IMR-90 (cell line): ENCODE results near the gene ACIN1. TPM values are rescaled to one million over a fixed set of nuclear protein-coding genes. Genes with fewer than 3 reads are reported as not detected.

Source experiments
- ATAC-seq: fragments of 200-7000 bp; cut with Tn5 transposase; 2 replicates; pipeline ENCODE4 v1.9.1; 2020; ENCODE audit warnings: low read depth, mild to moderate bottlenecking, moderate library complexity
- BruUV-seq: library from RNA; stranded (reverse); fragments of 400-500 nt; replicated peaks from 2 replicates; lab custom pipeline; 2021; lab: Mats Ljungman, UMichigan
- CTCF ChIA-PET: fragments of 300-600 bp; formaldehyde crosslinking; extraction: SDS; loops from one replicate; lab custom pipeline; 2021; ENCODE audit warnings: antibody characterized with exemption; lab: Yijun Ruan, JAX
- POLR2A ChIA-PET: fragments of 300-600 bp; sonication (Branson Sonifier 250); formaldehyde crosslinking; loops from one replicate; lab custom pipeline; 2022; ENCODE audit warnings: antibody characterized with exemption; ENCODE audit not compliant: unreplicated experiment; lab: Charles Lee
- DNase-seq: peaks from one replicate; pipeline ENCODE4 v3.0.0; 2013
- H2AFZ ChIP-seq: replicated peaks from 2 replicates; pipeline ENCODE3; 2013; ENCODE audit warnings: low read length, mild to moderate bottlenecking; ENCODE audit not compliant: poor library complexity
- H2AK5ac ChIP-seq: 2 replicates; pipeline ENCODE4 v1.6.1; 2013; ENCODE audit warnings: low read depth, low read length, inconsistent platforms
- H2AK9ac ChIP-seq: replicated peaks from 2 replicates; pipeline ENCODE3; 2013; ENCODE audit warnings: mild to moderate bottlenecking, low read depth, low read length, moderate library complexity; ENCODE audit not compliant: poor library complexity
- H2BK120ac ChIP-seq: 2 replicates; pipeline ENCODE4 v1.6.1; 2013; ENCODE audit warnings: low read depth, low read length, inconsistent platforms
- H2BK15ac ChIP-seq: 3 replicates; pipeline ENCODE4 v1.6.1; 2013; ENCODE audit warnings: low read depth, low read length, inconsistent platforms
- H2BK20ac ChIP-seq: 2 replicates; pipeline ENCODE4 v1.6.1; 2013; ENCODE audit warnings: low read depth, mild to moderate bottlenecking, inconsistent platforms, low read length, moderate library complexity
- H2BK5ac ChIP-seq: 2 replicates; pipeline ENCODE4 v1.6.1; 2013; ENCODE audit warnings: mild to moderate bottlenecking, low read depth, low read length, inconsistent platforms; ENCODE audit not compliant: poor library complexity, severe bottlenecking
- H3K14ac ChIP-seq: replicated peaks from 2 replicates; pipeline ENCODE4 v1.6.1; 2013; ENCODE audit warnings: low read depth, low read length, inconsistent platforms
- H3K18ac ChIP-seq: 2 replicates; pipeline ENCODE4 v1.6.1; 2013; ENCODE audit warnings: low read depth, low read length, control low read depth
- H3K23ac ChIP-seq: 2 replicates; pipeline ENCODE4 v1.6.1; 2013; ENCODE audit warnings: low read depth, low read length, inconsistent platforms
- H3K27ac ChIP-seq: 2 replicates; pipeline ENCODE4 v1.5.1; 2013; ENCODE audit warnings: mild to moderate bottlenecking, control low read depth, low read length; ENCODE audit not compliant: insufficient read depth
- H3K27me3 ChIP-seq: 2 replicates; pipeline ENCODE4 v1.6.1; 2013; ENCODE audit warnings: low read length; ENCODE audit not compliant: control insufficient read depth, insufficient read depth
- H3K36me3 ChIP-seq: 2 replicates; pipeline ENCODE4 v1.6.1; 2013; ENCODE audit warnings: low read length, mixed read lengths; ENCODE audit not compliant: control insufficient read depth, insufficient read depth
- H3K4ac ChIP-seq: 2 replicates; pipeline ENCODE4 v1.6.1; 2013; ENCODE audit warnings: low read depth, low read length, inconsistent platforms
- H3K4me1 ChIP-seq: 2 replicates; pipeline ENCODE4 v1.6.1; 2013; ENCODE audit warnings: low read length, mixed read lengths; ENCODE audit not compliant: control insufficient read depth, insufficient read depth
- H3K4me2 ChIP-seq: 2 replicates; pipeline ENCODE4 v1.6.1; 2013; ENCODE audit warnings: low read depth, mild to moderate bottlenecking, control low read depth, low read length, moderate library complexity
- H3K4me3 ChIP-seq: 2 replicates; pipeline ENCODE4 v1.5.1; 2013; ENCODE audit warnings: low read depth, mild to moderate bottlenecking, control low read depth, low read length, moderate library complexity; ENCODE audit not compliant: insufficient read depth
- H3K56ac ChIP-seq: 2 replicates; pipeline ENCODE4 v1.6.1; 2013; ENCODE audit warnings: low read length, inconsistent platforms; ENCODE audit not compliant: insufficient read depth; ENCODE audit errors: extremely low read depth
- H3K79me1 ChIP-seq, 2 experiments: 2 replicates each; pipeline ENCODE4 v1.6.1; 2013; ENCODE audit warnings: low read length in 2 of 2, inconsistent platforms in 1 of 2, low read depth in 1 of 2
- H3K9ac ChIP-seq: 2 replicates; pipeline ENCODE4 v1.6.1; 2013; ENCODE audit warnings: low read depth, low read length, control low read depth
- H3K9me1 ChIP-seq: 2 replicates; pipeline ENCODE4 v1.6.1; 2013; ENCODE audit warnings: low read length, inconsistent platforms; ENCODE audit not compliant: insufficient read depth
- H3K9me3 ChIP-seq: 2 replicates; pipeline ENCODE4 v1.6.1; 2013; ENCODE audit warnings: low read length; ENCODE audit not compliant: control insufficient read depth, insufficient read depth
- H4K20me1 ChIP-seq: 2 replicates; pipeline ENCODE4 v1.6.1; 2013; ENCODE audit warnings: low read length, inconsistent platforms; ENCODE audit not compliant: insufficient read depth
- H4K5ac ChIP-seq: 2 replicates; pipeline ENCODE4 v1.6.1; 2013; ENCODE audit warnings: mild to moderate bottlenecking, low read depth, low read length, control low read depth
- H4K8ac ChIP-seq, 2 experiments: 2 replicates each; pipeline ENCODE4 v1.6.1; 2013; ENCODE audit warnings: low read depth in 2 of 2, low read length in 2 of 2, control low read depth in 1 of 2, inconsistent platforms in 1 of 2
- H4K91ac ChIP-seq: 2 replicates; pipeline ENCODE4 v1.6.1; 2013; ENCODE audit warnings: low read depth, low read length, inconsistent platforms; ENCODE audit not compliant: insufficient read depth
- BHLHE40 ChIP-seq: fragments of 150-350 bp; IDR thresholded peaks from 2 replicates; pipeline ENCODE4 v1.6.1; 2016; ENCODE audit warnings: mild to moderate bottlenecking, low read depth, low read length
- CEBPB ChIP-seq: IDR thresholded peaks from 2 replicates; pipeline ENCODE4 v1.6.1; 2012; ENCODE audit warnings: low read depth, low read length, improper control_type of control experiment
- CHD1 ChIP-seq: IDR thresholded peaks from 2 replicates; pipeline ENCODE4 v1.6.1; 2012; ENCODE audit warnings: low read depth, low read length, improper control_type of control experiment
- FOS ChIP-seq: fragments of 150-350 bp; IDR thresholded peaks from 2 replicates; pipeline ENCODE4 v1.6.1; 2016; ENCODE audit warnings: low read depth, low read length
- MAFK ChIP-seq: IDR thresholded peaks from 2 replicates; pipeline ENCODE4 v1.6.1; 2012; ENCODE audit warnings: low read depth, low read length, improper control_type of control experiment
- MAZ ChIP-seq: IDR thresholded peaks from 2 replicates; pipeline ENCODE4 v1.6.1; 2012; ENCODE audit warnings: low read depth, mild to moderate bottlenecking, low read length, improper control_type of control experiment, moderate library complexity, borderline replicate concordance
- MXI1 ChIP-seq: IDR thresholded peaks from 2 replicates; pipeline ENCODE4 v1.6.1; 2012; ENCODE audit warnings: low read depth, mild to moderate bottlenecking, low read length, moderate library complexity, borderline replicate concordance
- NFE2L2 ChIP-seq: fragments of 150-350 bp; IDR thresholded peaks from 2 replicates; pipeline ENCODE4 v1.6.1; 2016; ENCODE audit warnings: low read depth, mild to moderate bottlenecking, low read length
- POLR2A ChIP-seq: IDR thresholded peaks from 2 replicates; pipeline ENCODE4 v1.6.1; 2012; ENCODE audit warnings: mild to moderate bottlenecking, low read depth, low read length
- RAD21 ChIP-seq: IDR thresholded peaks from 2 replicates; pipeline ENCODE4 v1.6.1; 2012; ENCODE audit warnings: low read length, improper control_type of control experiment
- RCOR1 ChIP-seq: IDR thresholded peaks from 2 replicates; pipeline ENCODE4 v1.6.1; 2012; ENCODE audit warnings: mild to moderate bottlenecking, low read length, improper control_type of control experiment; ENCODE audit not compliant: insufficient replicate concordance
- RFX5 ChIP-seq: IDR thresholded peaks from 2 replicates; pipeline ENCODE4 v1.8.0; 2012; ENCODE audit warnings: low read depth, mild to moderate bottlenecking, low read length, moderate library complexity
- WGBS, 2 experiments: methylation state at CpG; one replicate each; pipeline versions ENCODE4 v1.1.5 to v1.1.7; 2013; ENCODE audit warnings: missing lambda C conversion rate in 2 of 2; ENCODE audit not compliant: insufficient read length in 1 of 2; ENCODE audit errors: extremely low coverage in 2 of 2; 5-methylcytosine and 5-hydroxymethylcytosine counted together
- dilution Hi-C: fragments of 300-500 bp; cut with HindIII; formaldehyde crosslinking; loops from one replicate; pipeline ENCODE4 v1.14.3; 2018; ENCODE audit warnings: low sequenced_read_pairs; ENCODE audit not compliant: unreplicated experiment
- in situ Hi-C: fragments of 300-500 bp; cut with MboI; formaldehyde crosslinking; loops from 3 replicates; pipeline ENCODE4 v1.14.3; 2019; ENCODE audit warnings: low sequenced_read_pairs, inconsistent platforms, mixed read lengths
- intact Hi-C: fragments of 100-400 bp; cut with micrococcal nuclease; formaldehyde crosslinking; loops from 2 replicates; pipeline ENCODE4 v1.10.0; 2022
- polyA plus RNA-seq, 3 experiments: library from polyadenylated mRNA; depleted of rRNA; stranded (reverse); fragments of >200 nt; gene quantifications; 2 replicates each; pipeline ENCODE4 v1.2.3, GENCODE V29; 2012; ENCODE audit warnings: low replicate concordance in 1 of 3
- total RNA-seq: library from RNA; depleted of rRNA; stranded (reverse); fragments of >200 nt; gene quantifications from 2 replicates; pipeline ENCODE4 v1.2.3, GENCODE V29; 2012
- TF ChIP-seq, protein P1 (sequence below): fragments of 150-350 bp; IDR thresholded peaks from 2 replicates; pipeline ENCODE4 v1.6.1; 2017; ENCODE audit warnings: mild to moderate bottlenecking, antibody characterized with exemption, low read length, low read depth
- TF ChIP-seq, protein P2 (sequence below): conservative IDR thresholded peaks from 2 replicates; pipeline ENCODE4 v1.5.1; 2012; ENCODE audit warnings: mild to moderate bottlenecking, low read depth, low read length, improper control_type of control experiment

The ACIN1 gene
- total and polyA plus RNA-seq, 2 of the 4 experiments (the other 2 are of a cell fraction): 73.8 to 185 TPM

DNA sequence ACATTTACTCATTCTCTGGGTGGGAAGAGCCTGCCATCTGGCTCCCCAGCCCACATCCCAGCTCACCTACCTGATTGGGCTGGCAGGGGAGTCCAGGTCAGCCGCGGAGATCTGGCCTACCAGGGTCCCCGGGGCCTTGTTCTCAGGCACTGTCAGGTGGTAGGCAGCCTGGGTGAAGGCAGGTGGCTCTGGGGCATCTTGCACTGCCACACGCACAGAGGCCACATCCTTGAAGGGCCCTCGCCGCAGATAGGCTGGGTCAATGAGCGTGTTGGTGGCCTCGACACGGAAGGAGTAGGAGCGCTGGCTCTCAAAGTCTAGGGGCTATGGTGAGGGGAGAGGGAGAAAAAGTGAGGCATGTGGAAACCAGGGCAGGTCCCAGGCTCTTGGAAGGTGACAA, 41.5 kb downstream of the ACIN1 start:
- H3K4me1 ChIP-seq: peaks cover 11% of the 10 kb centered on the region; the same call in 1 of the 2 replicates
- no peak overlapping the region for H3K23ac ChIP-seq
- H2BK120ac ChIP-seq: no peak overlapping the region
- H3K4ac ChIP-seq: no peak overlapping the region
- H3K9me1 ChIP-seq: no peaks in the 10 kb centered on the region
- H3K4me2 ChIP-seq: no peak overlapping the region
- intact Hi-C loops (no loop called here), dilution Hi-C loops (no loop called here), in situ Hi-C loops (loop anchor here (5.0 kb wide), 1 partner anchor 61 kb away; no protein-coding TSS in a partner anchor)
- peaks cover 4% of the 10 kb centered on the region; the same call in 1 of the 2 replicates for H3K36me3 ChIP-seq
- H3K9me3 ChIP-seq: no peaks in the 10 kb centered on the region
- H2BK5ac ChIP-seq: no peak overlapping the region
- H3K14ac ChIP-seq: no peak overlapping the region
- CTCF ChIA-PET: interaction anchor here (1.5 to 1.6 kb wide), 2 partner anchors 60 to 67 kb away, joined by 3 to 4 read pairs; no protein-coding TSS in a partner anchor
- H2AK5ac ChIP-seq: no peak overlapping the region
- no peak overlapping the region for H3K56ac ChIP-seq
- H3K9ac ChIP-seq: no peak overlapping the region
- POLR2A ChIA-PET: no interaction called here
- no peak for DNase-seq
- H3K18ac ChIP-seq: no peak overlapping the region
- no peak overlapping the region for H4K5ac ChIP-seq
- ATAC-seq: no peak
- H3K27ac ChIP-seq: no peak overlapping the region
- no peak overlapping the region for H4K8ac ChIP-seq
- peaks cover 0 to 19% of the 10 kb centered on the region in 2 experiments; a peak in 2 of 4 replicates for H3K79me1 ChIP-seq
- H4K20me1 ChIP-seq: peaks cover 8% of the 10 kb centered on the region
- H3K4me3 ChIP-seq: no peak overlapping the region
- H2AFZ ChIP-seq: no peak overlapping the region
- BruUV-seq: no TSS peak
- TF ChIP-seq, protein P1, sequence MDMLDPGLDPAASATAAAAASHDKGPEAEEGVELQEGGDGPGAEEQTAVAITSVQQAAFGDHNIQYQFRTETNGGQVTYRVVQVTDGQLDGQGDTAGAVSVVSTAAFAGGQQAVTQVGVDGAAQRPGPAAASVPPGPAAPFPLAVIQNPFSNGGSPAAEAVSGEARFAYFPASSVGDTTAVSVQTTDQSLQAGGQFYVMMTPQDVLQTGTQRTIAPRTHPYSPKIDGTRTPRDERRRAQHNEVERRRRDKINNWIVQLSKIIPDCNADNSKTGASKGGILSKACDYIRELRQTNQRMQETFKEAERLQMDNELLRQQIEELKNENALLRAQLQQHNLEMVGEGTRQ: no peak
- no peak for TF ChIP-seq MAFK
- TF ChIP-seq RCOR1: no peak
- TF ChIP-seq CEBPB: no peak
- TF ChIP-seq RAD21: no peak
- TF ChIP-seq CHD1: no peak
- TF ChIP-seq RFX5: no peak
- TF ChIP-seq, protein P2, sequence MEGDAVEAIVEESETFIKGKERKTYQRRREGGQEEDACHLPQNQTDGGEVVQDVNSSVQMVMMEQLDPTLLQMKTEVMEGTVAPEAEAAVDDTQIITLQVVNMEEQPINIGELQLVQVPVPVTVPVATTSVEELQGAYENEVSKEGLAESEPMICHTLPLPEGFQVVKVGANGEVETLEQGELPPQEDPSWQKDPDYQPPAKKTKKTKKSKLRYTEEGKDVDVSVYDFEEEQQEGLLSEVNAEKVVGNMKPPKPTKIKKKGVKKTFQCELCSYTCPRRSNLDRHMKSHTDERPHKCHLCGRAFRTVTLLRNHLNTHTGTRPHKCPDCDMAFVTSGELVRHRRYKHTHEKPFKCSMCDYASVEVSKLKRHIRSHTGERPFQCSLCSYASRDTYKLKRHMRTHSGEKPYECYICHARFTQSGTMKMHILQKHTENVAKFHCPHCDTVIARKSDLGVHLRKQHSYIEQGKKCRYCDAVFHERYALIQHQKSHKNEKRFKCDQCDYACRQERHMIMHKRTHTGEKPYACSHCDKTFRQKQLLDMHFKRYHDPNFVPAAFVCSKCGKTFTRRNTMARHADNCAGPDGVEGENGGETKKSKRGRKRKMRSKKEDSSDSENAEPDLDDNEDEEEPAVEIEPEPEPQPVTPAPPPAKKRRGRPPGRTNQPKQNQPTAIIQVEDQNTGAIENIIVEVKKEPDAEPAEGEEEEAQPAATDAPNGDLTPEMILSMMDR: no peak
- TF ChIP-seq MXI1: no peak
- TF ChIP-seq FOS: no peak
- no peak for TF ChIP-seq BHLHE40
- no peak for TF ChIP-seq MAZ
- no peak for TF ChIP-seq NFE2L2
- no peak for TF ChIP-seq POLR2A
- H2BK20ac ChIP-seq: no peak overlapping the region
- H2AK9ac ChIP-seq: no peak overlapping the region
- no peak overlapping the region for H4K91ac ChIP-seq
- H3K27me3 ChIP-seq: no peaks in the 10 kb centered on the region
- H2BK15ac ChIP-seq: no peak overlapping the region
- WGBS, 2 experiments: 95% methylated on average over 4 of the region's 10 CpGs; no CpG with 5 or more reads in 1 of the 2 experiments
